ENCODE measurements around the gene ALK.

ALK gene

GRCh38 chr2:29400930-29401653 lies 520.3 kb downstream of the ALK start:
- no peak for DNase-seq (ENCODE audit: low read depth)

- DNase-seq (ENCODE audit: low read depth) = no peak
These were observed 522.8 kb downstream of the ALK start for GRCh38 chr2:29398384-29399237.

GRCh38 chr2:29397713-29398112 lies 523.7 kb downstream of the ALK start:
- no peak for DNase-seq (ENCODE audit: low read depth)

- no peak for DNase-seq (ENCODE audit: low read depth)
These were observed 524.3 kb downstream of the ALK start for GRCh38 chr2:29397039-29397438.

GRCh38 chr2:29394981-29395350 lies 526.4 kb downstream of the ALK start:
- DNase-seq (ENCODE audit: low read depth) = no peak

GRCh38 chr2:29394311-29394980 lies 526.9 kb downstream of the ALK start:
- no peak for DNase-seq (ENCODE audit: low read depth)

- no peak for DNase-seq (ENCODE audit: low read depth)
These were observed 527.7 kb downstream of the ALK start for GRCh38 chr2:29393676-29394075.

- no peak for DNase-seq (ENCODE audit: low read depth)
These were observed 528.6 kb downstream of the ALK start for GRCh38 chr2:29392774-29393173.

GRCh38 chr2:29390136-29390535 lies 531.2 kb downstream of the ALK start:
- no peak for DNase-seq (ENCODE audit: low read depth)

GRCh38 chr2:29389686-29390085 lies 531.7 kb downstream of the ALK start:
- no peak for DNase-seq (ENCODE audit: low read depth)

- DNase-seq (ENCODE audit: low read depth) = no peak
These were observed 533.3 kb downstream of the ALK start for GRCh38 chr2:29388071-29388470.

- no peak for DNase-seq (ENCODE audit: low read depth)
These were observed 538.9 kb downstream of the ALK start for GRCh38 chr2:29382486-29382885.

- DNase-seq (ENCODE audit: low read depth) = no peak
These were observed 543.6 kb downstream of the ALK start for GRCh38 chr2:29377788-29378187.

GRCh38 chr2:29376541-29376940 lies 544.8 kb downstream of the ALK start:
- DNase-seq (ENCODE audit: low read depth) = no peak

- no peak for DNase-seq (ENCODE audit: low read depth)
These were observed 545.5 kb downstream of the ALK start for GRCh38 chr2:29375843-29376242.

GRCh38 chr2:29374823-29375222 lies 546.6 kb downstream of the ALK start:
- no peak for DNase-seq (ENCODE audit: low read depth)

GRCh38 chr2:29373870-29374269 lies 547.5 kb downstream of the ALK start:
- no peak for DNase-seq (ENCODE audit: low read depth)

GRCh38 chr2:29372185-29372584 lies 549.2 kb downstream of the ALK start:
- no peak for DNase-seq (ENCODE audit: low read depth)

GRCh38 chr2:29370581-29371125 lies 550.7 kb downstream of the ALK start:
- DNase-seq (ENCODE audit: low read depth) = no peak

GRCh38 chr2:29370173-29370572 lies 551.2 kb downstream of the ALK start:
- DNase-seq (ENCODE audit: low read depth) = no peak

- no peak for DNase-seq (ENCODE audit: low read depth)
These were observed 552.7 kb downstream of the ALK start for GRCh38 chr2:29368659-29369040.

GRCh38 chr2:29367986-29368658 lies 553.3 kb downstream of the ALK start:
- no peak for DNase-seq (ENCODE audit: low read depth)
